ENCODE data around the gene MS4A7.

DNA sequence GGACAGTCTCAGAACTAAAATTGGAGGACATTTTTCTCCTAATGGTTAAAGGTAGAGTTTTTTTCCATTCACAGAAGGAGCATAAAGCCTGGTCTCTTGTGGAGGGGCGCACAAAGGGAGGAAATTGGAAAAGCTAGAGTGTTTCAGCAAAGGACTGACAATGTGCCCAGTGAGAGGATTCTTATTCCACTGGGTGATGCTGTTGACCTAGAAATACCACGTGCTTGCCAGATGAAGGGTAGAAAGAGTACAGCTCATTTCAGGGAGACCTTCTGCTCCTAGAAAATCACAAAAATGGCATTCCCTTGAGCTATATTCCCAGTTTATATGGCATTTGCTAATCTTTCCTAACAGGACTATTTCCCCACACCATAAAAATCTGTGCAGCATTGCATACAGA, 30.2 kb upstream of the MS4A7 start:
- TF ChIP-seq, protein P1, sequence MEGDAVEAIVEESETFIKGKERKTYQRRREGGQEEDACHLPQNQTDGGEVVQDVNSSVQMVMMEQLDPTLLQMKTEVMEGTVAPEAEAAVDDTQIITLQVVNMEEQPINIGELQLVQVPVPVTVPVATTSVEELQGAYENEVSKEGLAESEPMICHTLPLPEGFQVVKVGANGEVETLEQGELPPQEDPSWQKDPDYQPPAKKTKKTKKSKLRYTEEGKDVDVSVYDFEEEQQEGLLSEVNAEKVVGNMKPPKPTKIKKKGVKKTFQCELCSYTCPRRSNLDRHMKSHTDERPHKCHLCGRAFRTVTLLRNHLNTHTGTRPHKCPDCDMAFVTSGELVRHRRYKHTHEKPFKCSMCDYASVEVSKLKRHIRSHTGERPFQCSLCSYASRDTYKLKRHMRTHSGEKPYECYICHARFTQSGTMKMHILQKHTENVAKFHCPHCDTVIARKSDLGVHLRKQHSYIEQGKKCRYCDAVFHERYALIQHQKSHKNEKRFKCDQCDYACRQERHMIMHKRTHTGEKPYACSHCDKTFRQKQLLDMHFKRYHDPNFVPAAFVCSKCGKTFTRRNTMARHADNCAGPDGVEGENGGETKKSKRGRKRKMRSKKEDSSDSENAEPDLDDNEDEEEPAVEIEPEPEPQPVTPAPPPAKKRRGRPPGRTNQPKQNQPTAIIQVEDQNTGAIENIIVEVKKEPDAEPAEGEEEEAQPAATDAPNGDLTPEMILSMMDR (IDR thresholded peaks at IDR 0.05) = no peak
- no peak for TF ChIP-seq POLR2A (IDR thresholded peaks at IDR 0.05)
